SK-N-MC (cell line): Measurements from ENCODE around the gene PER2.

Experiments used
- DNase-seq: peaks from one replicate; pipeline ENCODE4 v3.0.0-alpha.2; 2011; ENCODE audit warnings: low read depth, low spot score
- H3K27ac ChIP-seq: fragments of 200-600 bp; sonication (generic); 2 replicates; pipeline ENCODE4 v1.5.1; 2016; ENCODE audit warnings: mixed run types
- H3K36me3 ChIP-seq: fragments of 200-600 bp; sonication (generic); 2 replicates; pipeline ENCODE4 v1.6.1; 2017; ENCODE audit warnings: antibody characterized with exemption, low read length, mixed read lengths; ENCODE audit not compliant: insufficient read depth
- H3K4me3 ChIP-seq: fragments of 200-600 bp; sonication (generic); 2 replicates; pipeline ENCODE4 v1.5.1; 2016
- H3K9ac ChIP-seq: fragments of 200-600 bp; sonication (generic); 2 replicates; pipeline ENCODE4 v1.8.0; 2017; ENCODE audit warnings: mixed run types, mixed read lengths; ENCODE audit not compliant: insufficient read length
- H3K9me3 ChIP-seq: fragments of 200-600 bp; sonication (generic); 2 replicates; pipeline ENCODE4 v1.6.1; 2017; ENCODE audit warnings: low read depth, mild to moderate bottlenecking, antibody characterized with exemption, low read length, moderate library complexity, mixed read lengths
- EZH2 ChIP-seq: fragments of 200-600 bp; sonication (generic); IDR thresholded peaks from one replicate; pipeline ENCODE4 v1.6.1; 2017; ENCODE audit warnings: antibody characterized with exemption
- FOXP2 ChIP-seq: optimal IDR thresholded peaks from 2 replicates; pipeline ENCODE3; 2011; ENCODE audit warnings: mild to moderate bottlenecking, moderate library complexity; ENCODE audit not compliant: insufficient read depth; ENCODE audit errors: extremely low read length, control extremely low read depth
- POLR2AphosphoS5 ChIP-seq: IDR thresholded peaks from 2 replicates; pipeline ENCODE4 v1.6.1; 2012; ENCODE audit warnings: mild to moderate bottlenecking, low read depth, low read length, borderline replicate concordance

PER2 gene

GRCh38 chr2:238220274-238220891 is 68.0 kb downstream of the PER2 start:
- H3K27ac ChIP-seq: no peak overlapping the region
- H3K4me3 ChIP-seq: no peak overlapping the region
- H3K9me3 ChIP-seq: no peaks in the 10 kb centered on the region
- no peak for DNase-seq
- no peak for TF ChIP-seq EZH2
- no peak for TF ChIP-seq FOXP2
- no peak for TF ChIP-seq POLR2AphosphoS5
- H3K36me3 ChIP-seq: no peaks in the 10 kb centered on the region
- no peak overlapping the region for H3K9ac ChIP-seq

GRCh38 chr2:238216651-238217184 is 71.7 kb downstream of the PER2 start:
- Histone ChIP-seq H3K9ac (no peak overlapping the region), H3K4me3 (no peak overlapping the region), H3K27ac (no peak overlapping the region), H3K36me3 (no peaks in the 10 kb centered on the region), H3K9me3 (no peaks in the 10 kb centered on the region)
- no peak for TF ChIP-seq FOXP2
- TF ChIP-seq EZH2: no peak
- TF ChIP-seq POLR2AphosphoS5: no peak
- DNase-seq: no peak

GRCh38 chr2:238207006-238207405 is 81.4 kb downstream of the PER2 start:
- TF ChIP-seq POLR2AphosphoS5 (no peak), FOXP2 (no peak), EZH2 (no peak)
- no peaks in the 10 kb centered on the region for H3K9me3 ChIP-seq
- no peak for DNase-seq
- no peaks in the 10 kb centered on the region for H3K36me3 ChIP-seq
- H3K4me3 ChIP-seq: no peak overlapping the region
- no peak overlapping the region for H3K9ac ChIP-seq
- H3K27ac ChIP-seq: no peak overlapping the region

GRCh38 chr2:238203973-238204683 is 84.3 kb downstream of the PER2 start:
- Histone ChIP-seq H3K9me3 (no peaks in the 10 kb centered on the region), H3K27ac (peak overlapping the region; percentile 86), H3K9ac (peak overlapping the region; percentile 88), H3K36me3 (peaks cover 8% of the 10 kb centered on the region; the same call in 1 of the 2 replicates), H3K4me3 (peak overlapping the region; percentile 76)
- TF ChIP-seq FOXP2 (no peak), POLR2AphosphoS5 (no peak), EZH2 (no peak)
- DNase-seq: no peak

DNA sequence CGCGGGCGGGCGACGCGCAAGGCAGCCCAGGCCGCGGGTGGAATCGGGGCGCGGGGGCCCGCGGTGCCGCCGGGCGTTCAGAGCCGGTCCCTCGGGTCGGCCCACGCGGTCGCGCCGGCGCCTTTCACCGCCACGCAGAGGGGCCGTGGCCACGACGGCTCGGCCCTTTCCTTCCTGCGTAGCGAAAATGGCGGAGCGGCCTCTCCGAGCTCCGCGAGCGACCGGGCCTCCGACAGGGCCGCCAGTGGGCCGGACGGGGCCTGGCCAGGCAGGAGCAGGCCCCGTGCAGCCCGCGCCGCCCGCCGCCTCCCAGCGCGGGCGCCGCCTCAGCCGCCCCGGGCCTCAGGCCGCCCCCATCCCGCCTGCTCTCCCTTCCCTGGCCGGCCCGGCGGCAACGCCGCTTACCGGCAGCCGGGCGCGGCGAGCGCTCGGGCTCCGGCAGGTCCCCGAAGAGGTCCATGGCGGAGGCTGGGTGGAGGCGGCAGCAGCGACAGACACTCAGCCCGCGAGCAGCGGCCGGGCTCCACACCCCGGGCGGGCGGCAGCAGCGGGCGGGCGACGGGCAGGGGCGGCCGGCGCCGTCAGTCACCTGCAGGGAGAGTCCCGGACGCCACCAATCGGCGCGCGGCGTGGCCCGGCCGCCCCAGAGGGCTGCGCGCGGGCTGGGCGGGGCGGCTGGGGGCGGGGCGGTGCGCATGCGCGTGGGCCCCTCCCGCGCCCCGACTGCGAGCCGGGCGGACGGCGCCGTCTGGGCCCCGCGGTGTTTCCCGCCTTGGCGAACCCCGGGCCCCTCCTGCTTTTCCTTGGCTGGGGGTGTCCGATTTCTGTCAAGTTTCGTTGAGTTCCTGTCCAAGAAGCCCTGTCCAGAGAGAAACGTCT is 85.1 kb downstream of the PER2 start, which contains the start of gene ILKAP:
Gene ILKAP (minus strand): TSS at position 602 of the 879 bp plus-strand sequence. CDS start 142 bp downstream, at position 460.
- Histone ChIP-seq H3K4me3 (peak within 1 kb of the TSS; percentile 90), H3K27ac (peak within 1 kb of the TSS; percentile 86), H3K9me3 (no peaks in the 10 kb centered on the region), H3K9ac (peak within 1 kb of the TSS; percentile 95), H3K36me3 (peaks cover 8% of the 10 kb centered on the region; the same call in 1 of the 2 replicates)
- TF ChIP-seq FOXP2: no peak
- peak; percentile 76; the same call in 1 of the 2 replicates for TF ChIP-seq POLR2AphosphoS5
- no peak for DNase-seq

DNA sequence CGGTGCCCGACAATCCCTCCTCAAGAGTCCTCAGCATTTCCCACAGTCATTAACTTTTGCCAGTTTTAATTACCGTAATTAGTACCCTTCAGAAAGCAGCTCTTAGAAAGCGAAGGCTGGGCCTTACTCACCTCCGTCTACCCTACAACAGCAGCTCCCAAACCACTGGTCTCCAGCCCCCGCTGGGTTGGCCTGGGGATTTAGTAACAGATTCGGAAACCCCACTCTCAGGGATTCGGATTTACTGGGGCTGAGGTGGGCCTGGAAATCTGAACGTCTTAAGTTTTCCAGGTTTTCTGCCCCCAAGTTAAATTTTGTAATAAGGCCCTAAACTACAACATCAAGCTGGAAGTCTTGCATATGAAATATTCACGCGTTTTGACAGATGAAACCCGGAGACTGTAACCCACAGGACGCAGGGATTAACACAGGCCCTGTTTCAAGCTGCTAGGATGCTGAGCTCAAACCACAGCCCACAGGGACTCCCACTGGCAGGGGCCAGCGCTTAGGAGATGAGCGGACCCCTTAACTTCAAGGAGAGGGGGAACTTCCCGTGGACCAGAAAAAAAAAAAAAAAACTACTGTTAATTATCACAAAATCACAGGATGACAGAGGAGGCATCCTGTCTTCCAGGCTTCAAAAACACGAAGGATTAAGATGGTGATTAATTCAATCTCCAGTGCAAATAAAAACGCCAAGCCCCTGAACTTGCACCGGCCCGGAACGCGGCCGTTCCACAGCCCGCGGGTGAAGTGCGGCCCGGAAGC is 85.9 kb downstream of the PER2 start:
- no peak for TF ChIP-seq EZH2
- no peak for TF ChIP-seq POLR2AphosphoS5
- no peak for TF ChIP-seq FOXP2
- Histone ChIP-seq H3K27ac (peak overlapping the region; percentile 57; the same call in 1 of the 2 replicates), H3K9ac (peak overlapping the region; percentile 95), H3K4me3 (peak overlapping the region; percentile 90), H3K9me3 (no peaks in the 10 kb centered on the region), H3K36me3 (peaks cover 8% of the 10 kb centered on the region; the same call in 1 of the 2 replicates)
- DNase-seq: no peak
